IMR-90 (cell line): ENCODE results near the gene TRIM17.

ENCODE experiments used
- BHLHE40 ChIP-seq: fragments of 150-350 bp; IDR thresholded peaks from 2 replicates; pipeline ENCODE4 v1.6.1; 2016; ENCODE audit warnings: mild to moderate bottlenecking, low read depth, low read length
- CEBPB ChIP-seq: IDR thresholded peaks from 2 replicates; pipeline ENCODE4 v1.6.1; 2012; ENCODE audit warnings: low read depth, low read length, improper control_type of control experiment
- CTCF ChIP-seq: conservative IDR thresholded peaks from 2 replicates; pipeline ENCODE4 v1.5.1; 2012; ENCODE audit warnings: mild to moderate bottlenecking, low read depth, low read length, improper control_type of control experiment
- ELK1 ChIP-seq: fragments of 150-350 bp; IDR thresholded peaks from 2 replicates; pipeline ENCODE4 v1.6.1; 2016; ENCODE audit warnings: low read depth, mild to moderate bottlenecking, low read length, moderate library complexity, borderline replicate concordance
- MAFK ChIP-seq: IDR thresholded peaks from 2 replicates; pipeline ENCODE4 v1.6.1; 2012; ENCODE audit warnings: low read depth, low read length, improper control_type of control experiment
- MAZ ChIP-seq: IDR thresholded peaks from 2 replicates; pipeline ENCODE4 v1.6.1; 2012; ENCODE audit warnings: low read depth, mild to moderate bottlenecking, low read length, improper control_type of control experiment, moderate library complexity, borderline replicate concordance
- POLR2A ChIP-seq: IDR thresholded peaks from 2 replicates; pipeline ENCODE4 v1.6.1; 2012; ENCODE audit warnings: mild to moderate bottlenecking, low read depth, low read length
- RAD21 ChIP-seq: IDR thresholded peaks from 2 replicates; pipeline ENCODE4 v1.6.1; 2012; ENCODE audit warnings: low read length, improper control_type of control experiment
- SMC3 ChIP-seq: fragments of 150-350 bp; IDR thresholded peaks from 2 replicates; pipeline ENCODE4 v1.6.1; 2016; ENCODE audit warnings: low read depth, mild to moderate bottlenecking, antibody characterized with exemption, low read length, moderate library complexity

- TF ChIP-seq CTCF (no peak), POLR2A (no peak), CEBPB (no peak), MAZ (no peak), MAFK (no peak), RAD21 (no peak), SMC3 (no peak), ELK1 (no peak), BHLHE40 (no peak)
Measured at GRCh38 chr1:228376262-228376628, 40.4 kb downstream of the TRIM17 start.
